Tibial nerve (tissue), 4 donors: ENCODE data around the gene TPD52L1. TPM values are rescaled to one million over a fixed set of nuclear protein-coding genes. Genes with fewer than 3 reads are reported as not detected.

Experiments used
- DNase-seq, 2 donors: peaks; one replicate each; pipeline ENCODE4 v3.0.0-alpha.2; 2019; ENCODE audit warnings: low spot score in 2 of 2
- H3K27ac ChIP-seq, 4 donors: fragments of 200-600 bp; sonication (generic) in 3 of 4; one replicate each; pipeline ENCODE4 v1.5.1; 2017 to 2019; ENCODE audit warnings: mild to moderate bottlenecking in 1 of 4
- H3K27me3 ChIP-seq, 2 donors: fragments of 200-600 bp; sonication (generic) in 1 of 2; one replicate each; pipeline versions ENCODE4 v1.5.1 to v1.6.0; 2017 to 2019
- H3K36me3 ChIP-seq, 3 donors: fragments of 200-600 bp; sonication (generic); one replicate each; pipeline ENCODE4 v1.5.1; 2018 to 2019
- H3K4me1 ChIP-seq, 4 donors: fragments of 200-600 bp; sonication (generic) in 3 of 4; one replicate each; pipeline ENCODE4 v1.5.1; 2017 to 2019
- H3K4me3 ChIP-seq, 4 donors: fragments of 200-600 bp; sonication (generic) in 3 of 4; one replicate each; pipeline ENCODE4 v1.5.1; 2017 to 2019; ENCODE audit warnings: mild to moderate bottlenecking in 1 of 4, moderate library complexity in 1 of 4
- H3K9me3 ChIP-seq, 4 donors: fragments of 200-600 bp; sonication (generic) in 3 of 4; one replicate each; pipeline ENCODE4 v1.5.1; 2017 to 2019
- EP300 ChIP-seq, 2 donors: sonication (generic); formaldehyde crosslinking; IDR thresholded peaks; one replicate each; pipeline ENCODE4 v1.6.1; 2017; ENCODE audit warnings: antibody characterized with exemption in 2 of 2, mild to moderate bottlenecking in 1 of 2
- POLR2A ChIP-seq, 2 donors: fragments of 450-650 bp; IDR thresholded peaks; one replicate each; pipeline ENCODE4 v1.6.1; 2017; ENCODE audit warnings: antibody characterized with exemption in 2 of 2, mild to moderate bottlenecking in 2 of 2, moderate library complexity in 2 of 2
- WGBS, 2 donors: methylation state at CpG; one replicate each; pipeline ENCODE4 v1.1.5; 2018; 5-methylcytosine and 5-hydroxymethylcytosine counted together
- total RNA-seq, 4 donors: library from RNA; depleted of rRNA; stranded (reverse); fragments of >200 nt; gene quantifications; one replicate each; pipeline ENCODE4 v1.1.0, GENCODE V29; 2016
- TF ChIP-seq, protein P1 (sequence below), 5 experiments: fragments of 200-600 bp in 3 of 5; fragments of 450-650 bp in 2 of 5; sonication (generic) in 3 of 5; IDR thresholded peaks; one replicate each; pipeline ENCODE4 v1.5.1; 2016 to 2019; ENCODE audit warnings: antibody characterized with exemption in 5 of 5, mild to moderate bottlenecking in 3 of 5, moderate library complexity in 2 of 5

Gene TPD52L1
- total RNA-seq, 4 donors from 2014 or later: 28.8 to 55.0 (median 45.6) TPM

DNA sequence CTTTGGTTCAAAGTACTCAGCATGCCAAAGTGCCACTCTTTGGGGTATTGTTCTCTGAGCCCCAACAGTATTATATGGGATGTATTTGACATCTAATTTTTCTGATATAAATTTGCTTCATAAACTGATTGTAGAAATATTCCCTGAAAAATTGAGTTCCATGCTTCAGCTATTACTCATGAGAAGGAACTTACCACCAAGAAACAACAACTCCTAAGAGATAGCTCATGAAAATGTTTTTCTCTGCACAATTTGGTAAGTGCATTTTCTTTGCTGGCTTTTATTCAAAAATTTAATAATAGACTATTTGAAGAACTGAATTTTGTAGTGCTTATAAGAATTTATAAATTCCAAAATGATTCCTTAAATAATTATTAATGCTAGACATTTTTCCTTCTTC is 12.8 kb upstream of the TPD52L1 start:
- no peaks in the 10 kb centered on the region for H3K36me3 ChIP-seq
- H3K4me1 ChIP-seq: no peaks in the 10 kb centered on the region
- no peak overlapping the region for H3K4me3 ChIP-seq
- no peaks in the 10 kb centered on the region for H3K27me3 ChIP-seq
- H3K9me3 ChIP-seq: no peaks in the 10 kb centered on the region
- DNase-seq: no peak
- H3K27ac ChIP-seq: no peak overlapping the region
- TF ChIP-seq, protein P1, sequence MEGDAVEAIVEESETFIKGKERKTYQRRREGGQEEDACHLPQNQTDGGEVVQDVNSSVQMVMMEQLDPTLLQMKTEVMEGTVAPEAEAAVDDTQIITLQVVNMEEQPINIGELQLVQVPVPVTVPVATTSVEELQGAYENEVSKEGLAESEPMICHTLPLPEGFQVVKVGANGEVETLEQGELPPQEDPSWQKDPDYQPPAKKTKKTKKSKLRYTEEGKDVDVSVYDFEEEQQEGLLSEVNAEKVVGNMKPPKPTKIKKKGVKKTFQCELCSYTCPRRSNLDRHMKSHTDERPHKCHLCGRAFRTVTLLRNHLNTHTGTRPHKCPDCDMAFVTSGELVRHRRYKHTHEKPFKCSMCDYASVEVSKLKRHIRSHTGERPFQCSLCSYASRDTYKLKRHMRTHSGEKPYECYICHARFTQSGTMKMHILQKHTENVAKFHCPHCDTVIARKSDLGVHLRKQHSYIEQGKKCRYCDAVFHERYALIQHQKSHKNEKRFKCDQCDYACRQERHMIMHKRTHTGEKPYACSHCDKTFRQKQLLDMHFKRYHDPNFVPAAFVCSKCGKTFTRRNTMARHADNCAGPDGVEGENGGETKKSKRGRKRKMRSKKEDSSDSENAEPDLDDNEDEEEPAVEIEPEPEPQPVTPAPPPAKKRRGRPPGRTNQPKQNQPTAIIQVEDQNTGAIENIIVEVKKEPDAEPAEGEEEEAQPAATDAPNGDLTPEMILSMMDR (IDR thresholded peaks at IDR 0.05): no peak
- TF ChIP-seq POLR2A (IDR thresholded peaks at IDR 0.05) (no peak), EP300 (IDR thresholded peaks at IDR 0.05) (no peak)

DNA sequence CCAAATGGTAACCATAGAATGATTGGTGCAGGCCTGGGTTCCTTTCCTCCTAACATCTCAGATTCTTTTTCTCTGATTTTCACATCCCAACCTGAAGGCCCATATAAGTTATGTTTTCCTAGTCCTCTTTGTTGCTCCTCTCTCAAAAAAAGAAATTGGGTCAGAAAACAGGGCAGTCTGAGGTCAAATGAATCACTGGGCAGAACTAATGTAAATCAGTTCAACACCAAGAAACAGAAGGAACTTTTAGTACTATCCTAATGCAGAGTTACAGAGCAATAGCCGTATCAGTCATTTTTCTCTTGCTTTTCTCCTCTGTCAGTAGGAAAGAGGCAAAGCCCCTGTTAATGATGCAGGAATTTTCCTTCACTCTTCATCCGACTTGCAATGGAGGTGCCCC is 11.0 kb upstream of the TPD52L1 start:
- TF ChIP-seq EP300 (IDR thresholded peaks at IDR 0.05) (no peak), POLR2A (IDR thresholded peaks at IDR 0.05) (no peak)
- TF ChIP-seq, protein P1 (IDR thresholded peaks at IDR 0.05): no peak
- H3K36me3 ChIP-seq: no peaks in the 10 kb centered on the region

DNA sequence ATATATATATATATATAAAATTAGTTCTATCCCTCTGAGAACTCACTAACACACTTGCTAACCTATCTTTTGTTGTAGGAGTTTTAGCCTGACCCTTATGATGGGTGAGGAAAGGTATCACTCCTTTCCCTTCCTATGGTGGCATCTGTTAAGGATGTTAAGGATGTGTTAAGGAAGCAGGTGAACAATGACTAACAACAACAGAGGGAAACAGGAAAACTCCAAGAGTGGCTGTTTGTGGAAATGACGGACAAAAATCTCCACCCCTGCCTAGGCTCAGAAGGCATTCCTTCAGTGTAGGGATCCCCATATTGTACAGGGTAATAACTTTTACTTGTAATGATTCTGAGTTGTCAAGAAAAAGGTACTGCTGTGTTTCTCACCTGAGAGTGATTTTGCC is 8.8 kb upstream of the TPD52L1 start:
- no peaks in the 10 kb centered on the region for H3K4me1 ChIP-seq
- WGBS, 2 donors: 86 to 100% methylated on average over 1 of the region's 1 CpG
- no peak overlapping the region for H3K27ac ChIP-seq
- no peaks in the 10 kb centered on the region for H3K36me3 ChIP-seq
- no peaks in the 10 kb centered on the region for H3K27me3 ChIP-seq
- no peak overlapping the region for H3K4me3 ChIP-seq
- no peaks in the 10 kb centered on the region for H3K9me3 ChIP-seq
- DNase-seq: no peak
- no peak for TF ChIP-seq POLR2A (IDR thresholded peaks at IDR 0.05)
- TF ChIP-seq, protein P1 (IDR thresholded peaks at IDR 0.05): no peak
- no peak for TF ChIP-seq EP300 (IDR thresholded peaks at IDR 0.05)

More for the DNA sequence above, 11.0 kb upstream of the TPD52L1 start:
- 81 to 92% methylated on average over 2 of the region's 2 CpGs for WGBS, 2 donors
- Histone ChIP-seq H3K27ac (no peak overlapping the region), H3K9me3 (no peaks in the 10 kb centered on the region), H3K4me1 (no peaks in the 10 kb centered on the region), H3K27me3 (no peaks in the 10 kb centered on the region), H3K4me3 (no peak overlapping the region)
- DNase-seq: no peak

DNA sequence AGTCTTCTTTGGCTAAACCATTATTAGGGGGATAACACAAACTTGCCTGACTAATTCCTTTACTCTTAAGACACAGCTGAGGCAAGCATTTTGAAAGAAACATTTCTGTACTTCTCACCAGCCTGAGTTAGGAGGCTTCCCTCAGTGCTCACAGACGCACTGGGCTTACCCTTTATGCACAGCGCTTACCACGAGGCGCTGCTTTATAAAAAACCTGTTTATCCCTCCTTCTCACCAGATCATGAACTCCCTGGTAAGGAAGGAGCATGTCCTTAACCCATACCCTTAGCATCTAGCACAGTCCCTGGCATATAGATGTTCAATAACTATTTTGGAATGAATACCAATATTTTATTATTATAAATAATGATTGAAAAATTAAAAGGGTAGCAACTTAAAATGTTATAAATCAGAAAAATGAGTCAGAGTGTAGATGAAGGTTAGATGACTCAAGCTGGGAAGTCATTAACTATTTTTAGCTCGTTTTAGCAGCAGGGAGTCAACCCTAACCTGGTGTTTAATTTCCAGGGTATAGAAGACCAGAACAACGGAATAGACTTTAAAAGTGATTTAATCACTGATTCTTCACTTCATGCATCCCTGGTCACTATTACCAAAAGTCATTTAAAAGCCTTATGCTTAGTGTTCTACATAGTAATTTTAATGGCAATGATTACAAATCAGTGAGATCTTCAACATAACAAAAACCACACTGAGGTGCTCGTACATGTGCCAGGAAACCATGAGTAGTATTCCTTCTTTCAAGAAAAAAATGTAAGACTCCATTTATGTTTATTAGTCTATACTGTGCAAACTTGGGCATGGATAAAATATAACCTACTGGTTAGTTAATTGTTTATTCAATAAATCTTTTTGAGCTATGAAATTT is 4.1 kb upstream of the TPD52L1 start:
- Histone ChIP-seq H3K9me3 (no peaks in the 10 kb centered on the region), H3K4me3 (no peak overlapping the region), H3K27me3 (no peaks in the 10 kb centered on the region), H3K27ac (no peak overlapping the region), H3K4me1 (peaks cover 0 to 13% (median 5%) of the 10 kb centered on the region in 4 donors), H3K36me3 (no peaks in the 10 kb centered on the region)
- no peak for DNase-seq
- TF ChIP-seq POLR2A (IDR thresholded peaks at IDR 0.05) (no peak), EP300 (IDR thresholded peaks at IDR 0.05) (no peak)
- TF ChIP-seq, protein P1 (IDR thresholded peaks at IDR 0.05): no peak
- WGBS, 2 donors: 64 to 71% methylated on average over 7 of the region's 7 CpGs

DNA sequence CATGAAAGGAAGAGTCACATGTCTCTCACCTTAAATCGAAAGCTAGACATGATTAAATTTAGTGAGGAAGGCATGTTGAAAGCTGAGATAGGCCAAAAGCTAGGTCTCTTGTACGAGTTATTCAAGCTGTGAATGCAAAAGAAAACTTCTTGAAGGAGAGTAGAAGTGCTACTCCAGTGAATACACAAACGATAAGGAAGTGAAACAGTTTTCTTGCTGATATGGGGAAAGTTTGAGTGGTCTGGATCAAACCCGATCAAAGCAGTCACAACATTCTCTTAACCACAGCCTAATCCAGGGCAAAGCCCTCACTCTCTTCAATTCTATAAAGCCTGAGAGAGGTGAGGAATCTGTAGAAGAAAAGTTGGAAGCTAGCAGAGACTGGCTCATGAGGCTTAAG is 1.9 kb upstream of the TPD52L1 start:
- no peak overlapping the region for H3K4me3 ChIP-seq
- no peaks in the 10 kb centered on the region for H3K36me3 ChIP-seq
- TF ChIP-seq, protein P1 (IDR thresholded peaks at IDR 0.05): no peak
- TF ChIP-seq EP300 (IDR thresholded peaks at IDR 0.05) (no peak), POLR2A (IDR thresholded peaks at IDR 0.05) (no peak)
- peaks cover 0 to 18% (median 7%) of the 10 kb centered on the region in 4 donors for H3K4me1 ChIP-seq
- WGBS, 2 donors: 76 to 85% methylated on average over 4 of the region's 4 CpGs
- no peaks in the 10 kb centered on the region for H3K27me3 ChIP-seq
- H3K9me3 ChIP-seq: no peaks in the 10 kb centered on the region
- no peak overlapping the region for H3K27ac ChIP-seq
- no peak for DNase-seq
